Measurements from ENCODE around the gene TSPAN3.
A peak's percentile ranks its signal among the peaks of the same experiment; 100 is the strongest.

TSPAN3 gene

DNA sequence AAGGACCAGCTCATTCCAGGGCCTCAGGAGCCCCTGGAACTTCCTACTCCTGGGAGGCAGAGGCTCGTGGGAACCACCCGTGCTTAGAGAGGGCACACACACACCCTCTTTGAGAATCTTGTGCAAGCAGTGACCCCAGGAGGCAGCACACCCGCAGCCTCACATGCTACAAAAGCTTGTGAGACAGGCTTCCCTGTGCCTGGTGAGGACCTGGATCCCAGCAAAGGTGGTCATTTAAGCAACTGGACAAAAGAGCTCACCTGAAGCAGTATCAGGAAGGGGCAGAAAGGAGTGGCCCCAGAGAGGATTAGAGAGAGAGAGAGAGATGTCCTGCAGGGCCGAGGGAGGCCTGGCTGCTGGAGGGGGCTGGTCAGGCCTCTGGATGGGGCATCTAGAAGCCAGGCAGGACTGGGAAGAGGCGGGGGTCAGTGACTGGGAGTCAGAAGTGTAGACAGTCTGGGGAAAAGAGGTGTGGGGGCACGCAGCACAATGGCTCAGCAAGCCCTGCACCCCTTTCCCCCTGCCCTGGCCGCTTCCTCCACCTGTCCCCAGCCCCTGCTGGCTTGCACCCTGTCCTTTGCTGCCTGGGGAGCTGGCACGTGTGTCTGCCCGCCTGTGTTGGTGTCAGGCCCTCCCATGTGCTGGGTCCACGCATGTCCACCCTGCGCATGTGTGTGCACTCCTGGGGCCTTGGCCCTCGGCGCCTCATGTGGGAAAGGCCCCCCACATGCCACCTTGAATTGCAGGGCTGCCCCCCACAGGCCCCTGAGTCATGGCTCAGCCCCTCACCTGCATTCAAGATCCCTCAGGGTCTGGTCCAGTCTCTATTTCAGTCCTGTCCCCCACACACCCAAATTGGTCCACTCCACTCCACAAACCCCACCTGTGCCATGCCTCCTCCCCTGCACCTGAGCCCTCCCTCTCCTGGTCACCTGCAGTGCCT lies 36.9 kb downstream of the TSPAN3 start:
- peak; percentile 65 for DNase-seq (ENCODE audit: low spot score)

DNA sequence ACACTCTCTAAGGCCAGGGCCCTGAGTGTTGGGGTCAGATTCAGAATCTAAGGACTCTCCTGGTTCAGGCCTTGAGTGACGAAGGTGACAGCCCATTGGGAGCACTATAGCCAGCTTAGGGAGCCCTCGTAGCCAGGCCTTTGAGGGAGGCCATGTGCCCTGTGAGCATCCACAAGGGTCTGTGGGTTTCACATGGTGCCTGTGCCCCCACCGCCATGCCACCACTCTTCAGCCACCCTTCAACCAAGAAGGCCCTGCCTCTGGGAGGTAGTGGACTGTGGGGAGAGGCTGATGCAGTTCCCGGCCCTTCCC lies 37.5 kb downstream of the TSPAN3 start:
- DNase-seq (ENCODE audit: low spot score), result peak; percentile 51

DNA sequence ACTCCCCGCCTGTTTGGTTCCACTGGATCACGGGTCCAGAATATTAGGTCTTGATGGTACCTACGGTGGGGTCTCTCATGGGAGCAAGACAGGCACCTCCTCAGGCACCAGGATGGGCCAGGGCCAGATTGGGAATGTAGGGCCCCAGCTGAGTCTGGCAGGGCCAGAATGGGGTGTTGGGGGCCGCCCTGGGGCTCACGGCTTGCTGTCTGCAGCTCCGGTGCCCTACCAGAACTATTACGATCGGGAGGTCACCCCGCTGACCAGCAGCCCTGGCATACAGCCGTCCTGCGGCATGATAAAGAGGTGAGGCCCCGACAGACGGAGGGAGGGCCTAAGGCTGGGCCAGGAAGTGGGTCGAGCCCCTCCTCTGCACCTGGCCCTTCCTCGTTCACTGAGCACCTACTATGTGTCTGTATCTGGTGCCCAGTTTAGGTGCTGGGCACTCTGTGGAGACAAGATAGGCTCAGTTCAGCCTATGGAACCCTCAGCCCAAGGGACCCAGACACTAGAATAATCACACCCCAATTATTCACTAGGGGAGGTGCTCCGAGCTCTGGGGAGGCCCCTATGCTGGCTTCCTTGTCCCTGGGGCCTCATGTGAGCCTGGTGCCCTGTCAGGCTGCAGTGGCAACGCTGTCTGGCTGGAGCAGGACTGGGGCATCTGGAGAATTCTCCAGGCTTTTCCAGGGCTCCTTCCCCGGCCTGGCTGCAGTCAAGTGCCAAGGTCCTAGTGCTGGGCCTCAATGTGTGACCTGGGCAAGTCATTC lies 38.1 kb downstream of the TSPAN3 start:
- DNase-seq (ENCODE audit: low spot score), result peak; percentile 63

DNA sequence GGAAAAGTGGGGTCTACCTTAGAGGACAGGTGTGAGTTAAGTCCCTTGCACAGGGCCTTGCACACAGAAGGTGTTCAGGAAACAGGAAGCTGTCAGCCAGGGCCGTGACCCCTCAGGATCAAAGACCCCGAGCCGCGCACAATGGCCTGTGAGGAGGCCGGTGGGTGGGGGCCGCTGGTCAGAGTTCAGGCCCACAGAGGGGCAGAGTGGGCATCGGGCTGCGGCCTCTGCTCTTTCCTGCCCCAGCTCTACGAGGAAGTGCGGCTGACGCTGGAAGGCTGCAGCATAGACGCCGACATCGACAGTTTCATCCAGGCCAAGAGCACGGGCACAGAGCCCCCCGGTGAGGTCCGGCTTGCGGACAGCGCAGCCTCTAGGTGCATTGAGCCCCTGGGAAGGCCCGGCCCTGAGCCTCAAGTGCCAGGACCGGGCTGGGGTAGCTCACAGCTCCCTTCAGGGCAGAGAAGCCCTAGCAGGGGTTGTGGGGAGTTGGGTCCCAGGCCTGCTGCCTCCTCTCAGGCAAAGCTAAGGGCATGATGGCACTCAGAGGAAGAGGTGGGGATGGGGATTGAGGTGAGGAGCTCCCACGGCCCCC lies 38.8 kb downstream of the TSPAN3 start:
- peak; percentile 55 for DNase-seq (ENCODE audit: low spot score)

DNA sequence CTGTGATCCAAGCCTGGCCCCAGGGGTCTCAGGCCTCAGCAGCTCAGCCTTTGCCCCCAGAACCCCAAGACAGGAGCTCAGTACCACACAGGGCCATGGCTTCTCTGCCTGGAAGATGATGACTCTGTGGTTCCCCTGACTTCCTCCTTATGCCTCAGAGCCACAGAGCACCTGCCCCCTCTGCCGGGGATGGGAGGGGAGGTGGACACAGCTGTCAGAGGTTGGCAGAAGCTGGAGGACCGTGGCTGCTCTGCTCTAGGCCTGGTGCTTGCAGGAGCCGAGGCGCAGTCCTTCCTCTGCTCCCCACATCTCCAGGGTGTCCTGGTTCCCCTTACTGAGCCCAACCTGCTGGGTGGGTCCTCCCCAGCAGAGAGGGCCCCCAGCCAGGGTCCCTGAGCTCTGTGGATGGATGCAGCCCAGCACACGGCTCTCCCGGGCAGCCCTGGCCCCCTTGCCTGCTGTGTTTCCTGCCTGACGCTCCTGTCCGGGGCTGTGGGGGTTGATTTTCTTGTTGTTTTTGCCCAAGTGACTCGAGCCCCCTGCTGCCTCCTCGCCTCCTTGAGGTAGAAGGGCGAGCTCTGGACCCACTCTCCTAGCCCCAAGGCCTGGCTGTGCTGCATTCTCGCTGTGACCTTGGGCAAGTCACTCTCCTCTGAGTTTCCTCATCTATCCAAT lies 39.4 kb downstream of the TSPAN3 start:
- peak; percentile 71 for DNase-seq (ENCODE audit: low spot score)

DNA sequence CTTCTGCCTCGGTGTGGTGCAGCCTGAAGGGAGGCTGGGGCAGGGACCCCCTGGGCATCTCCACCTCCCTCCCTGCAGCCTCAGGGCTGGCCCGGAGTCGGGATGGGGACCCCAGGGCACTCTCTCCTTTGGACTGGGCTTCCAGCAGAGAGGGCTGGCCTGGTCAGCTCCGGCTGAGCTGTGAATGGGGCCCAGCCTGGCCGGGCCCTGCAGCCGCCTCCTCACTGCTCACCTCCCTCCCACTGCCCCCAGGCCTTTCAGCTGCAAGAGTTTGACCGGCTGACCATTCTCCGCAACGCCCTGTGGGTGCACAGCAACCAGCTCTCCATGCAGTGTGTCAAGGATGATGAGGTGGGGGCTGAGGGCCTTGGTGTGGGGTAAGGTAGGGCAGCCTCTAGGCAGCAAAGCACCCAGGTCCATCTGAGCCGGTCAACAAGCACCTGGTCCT lies 40.0 kb downstream of the TSPAN3 start:
- peak; percentile 60 for DNase-seq (ENCODE audit: low spot score)

DNA sequence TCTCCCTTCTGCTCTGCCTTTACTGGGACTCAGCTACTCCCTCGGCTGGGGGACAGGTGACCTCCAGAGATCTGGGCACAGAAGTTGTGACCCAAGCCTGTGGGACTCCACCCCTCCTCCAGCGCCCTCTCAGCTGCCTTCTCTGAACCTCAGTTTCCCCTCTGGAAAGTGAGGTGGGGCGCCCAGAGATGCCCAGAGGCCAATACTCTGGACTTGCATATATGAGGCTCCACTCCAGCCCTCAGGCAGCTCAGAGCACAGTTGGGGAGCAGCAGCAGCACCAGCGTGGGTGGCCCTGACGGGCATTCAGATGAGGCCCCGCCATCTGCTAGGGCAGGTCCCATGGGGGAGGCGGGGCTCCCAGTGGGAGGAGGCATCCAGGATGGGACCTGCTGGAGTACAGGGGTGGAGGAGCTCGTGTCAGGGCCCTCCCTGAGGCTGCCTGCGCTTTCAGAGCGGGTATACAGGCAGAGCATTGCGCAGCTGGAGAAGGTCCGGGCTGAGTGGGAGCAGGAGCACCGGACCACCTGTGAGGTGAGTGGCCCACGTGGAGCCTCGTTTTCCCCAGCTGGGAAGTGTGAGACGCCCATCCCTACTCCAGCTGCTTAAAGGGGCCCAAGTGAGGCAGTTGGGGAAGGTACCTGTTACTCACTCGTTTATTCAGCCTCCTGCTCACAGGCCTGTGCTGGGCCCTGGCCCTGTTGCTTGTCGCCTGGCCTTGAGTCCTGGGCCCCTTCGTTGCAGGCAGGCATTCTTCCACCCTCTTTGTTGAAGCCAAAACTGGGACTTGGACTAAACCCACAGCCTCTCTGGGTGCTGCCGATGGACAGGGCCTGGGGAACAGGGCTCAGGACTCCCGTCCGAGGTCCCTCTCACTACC lies 40.6 kb downstream of the TSPAN3 start:
- peak; percentile 64 for DNase-seq (ENCODE audit: low spot score)

DNA sequence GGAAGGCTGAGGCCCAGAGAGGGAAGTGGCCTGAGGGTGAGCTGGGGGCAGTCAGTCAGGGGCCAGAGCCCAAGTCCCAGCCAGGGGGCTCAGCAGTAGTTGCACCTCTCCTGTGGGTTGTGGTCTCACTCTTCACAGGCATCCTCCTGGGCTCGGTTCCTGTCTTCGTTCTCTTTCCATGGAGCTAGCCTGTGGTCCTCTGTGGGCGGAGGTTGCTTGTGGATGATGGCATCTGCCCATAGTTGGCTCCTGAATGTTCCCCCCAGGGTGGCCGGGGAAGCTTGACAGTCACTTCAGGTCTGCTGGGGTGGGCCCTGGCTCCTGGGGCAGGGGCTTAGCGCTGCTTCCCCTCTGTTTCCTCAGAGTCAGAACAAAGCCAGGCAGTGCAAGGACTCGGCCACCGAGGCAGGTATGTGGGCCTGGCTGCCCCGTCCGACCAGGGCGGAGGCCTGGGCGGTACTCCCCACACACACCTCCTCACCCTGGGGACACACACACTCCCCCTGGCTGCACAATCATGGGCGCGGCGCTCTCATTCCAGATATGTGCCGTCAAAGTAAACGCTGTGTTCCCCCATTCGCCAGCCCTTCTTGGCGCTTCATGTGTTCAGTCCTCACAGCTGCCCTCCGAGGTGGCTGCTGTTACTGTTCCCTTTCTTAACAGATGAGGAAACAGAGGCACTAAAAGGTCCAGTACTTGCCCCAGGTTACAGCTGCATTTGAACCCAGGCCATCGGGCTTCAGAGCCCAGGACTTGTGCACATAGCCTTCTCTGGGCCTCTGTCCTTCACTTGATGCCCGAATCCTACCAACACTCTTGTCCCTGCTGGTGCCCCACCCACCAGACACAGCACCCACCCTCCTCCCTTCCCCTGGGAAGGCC lies 41.5 kb downstream of the TSPAN3 start:
- DNase-seq (ENCODE audit: low spot score), result peak; percentile 63

DNA sequence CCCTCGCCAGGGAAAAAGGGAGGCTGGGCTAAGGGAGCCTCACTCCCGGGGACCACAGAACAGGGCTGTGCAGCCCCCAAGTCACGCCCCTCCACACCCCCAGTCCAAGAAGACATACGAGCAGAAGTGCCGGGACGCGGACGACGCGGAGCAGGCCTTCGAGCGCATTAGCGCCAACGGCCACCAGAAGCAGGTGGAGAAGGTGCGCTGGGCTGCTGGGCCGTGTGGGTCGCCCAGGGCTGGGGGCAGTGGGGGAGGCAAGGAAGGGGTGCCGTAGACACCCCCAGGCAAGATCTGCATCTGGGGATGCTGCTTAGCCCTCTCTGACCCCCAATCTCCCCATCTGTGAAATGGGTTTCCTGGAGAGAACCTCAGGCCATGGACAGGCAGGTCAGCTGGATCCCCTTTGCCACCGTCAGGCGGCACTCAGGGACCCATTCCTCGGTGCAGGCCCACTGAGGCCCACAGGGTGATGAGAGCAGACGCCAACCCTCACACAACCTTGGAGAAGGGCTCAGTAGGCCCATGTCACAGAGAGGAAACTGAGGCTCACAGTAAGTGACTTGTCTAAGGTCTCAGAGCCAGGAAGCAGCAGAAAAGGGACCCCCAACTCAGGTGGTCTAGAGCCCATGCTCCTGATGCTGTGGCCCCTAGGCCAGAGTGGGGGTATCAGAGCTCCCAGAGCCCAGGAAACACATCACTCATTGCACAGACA lies 42.3 kb downstream of the TSPAN3 start:
- peak; percentile 38 for DNase-seq (ENCODE audit: low spot score)

DNA sequence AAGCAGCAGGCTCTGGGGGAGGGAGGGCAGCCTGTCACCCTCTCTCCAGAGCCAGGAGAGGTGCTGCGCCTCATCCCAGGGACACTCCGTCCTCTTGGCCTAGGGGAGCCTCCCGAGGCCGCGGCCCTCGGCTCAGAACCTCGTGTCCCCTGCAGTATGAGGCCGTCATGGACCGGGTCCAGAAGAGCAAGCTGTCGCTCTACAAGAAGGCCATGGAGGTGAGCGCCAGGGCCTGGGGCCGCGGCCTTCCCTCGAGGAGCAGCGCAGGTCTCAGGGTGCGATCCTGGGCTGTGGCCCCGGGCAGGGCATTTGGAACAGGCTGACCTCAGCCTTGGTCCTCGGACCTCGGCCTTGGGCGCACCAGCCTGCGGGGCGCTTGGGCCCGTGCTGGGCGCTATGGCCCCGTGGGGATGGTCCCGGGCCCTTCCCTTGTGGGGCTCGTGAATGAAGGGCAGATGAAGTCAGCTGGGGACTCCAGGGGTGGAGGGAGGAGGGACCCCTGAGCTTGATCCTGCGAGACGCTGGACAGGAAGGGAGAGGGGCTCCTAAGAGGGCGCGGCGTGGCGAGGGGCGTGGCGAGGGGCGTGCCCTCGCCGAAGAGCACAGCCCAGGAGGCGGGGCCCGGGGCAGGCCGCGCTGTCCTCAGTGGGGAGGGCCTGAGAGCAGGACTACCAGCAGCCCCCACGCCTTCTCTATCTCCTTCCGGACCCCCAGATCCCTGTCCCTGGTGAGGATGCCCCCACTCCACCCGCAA lies 43.0 kb downstream of the TSPAN3 start:
- peak; percentile 66 for DNase-seq (ENCODE audit: low spot score)

DNA sequence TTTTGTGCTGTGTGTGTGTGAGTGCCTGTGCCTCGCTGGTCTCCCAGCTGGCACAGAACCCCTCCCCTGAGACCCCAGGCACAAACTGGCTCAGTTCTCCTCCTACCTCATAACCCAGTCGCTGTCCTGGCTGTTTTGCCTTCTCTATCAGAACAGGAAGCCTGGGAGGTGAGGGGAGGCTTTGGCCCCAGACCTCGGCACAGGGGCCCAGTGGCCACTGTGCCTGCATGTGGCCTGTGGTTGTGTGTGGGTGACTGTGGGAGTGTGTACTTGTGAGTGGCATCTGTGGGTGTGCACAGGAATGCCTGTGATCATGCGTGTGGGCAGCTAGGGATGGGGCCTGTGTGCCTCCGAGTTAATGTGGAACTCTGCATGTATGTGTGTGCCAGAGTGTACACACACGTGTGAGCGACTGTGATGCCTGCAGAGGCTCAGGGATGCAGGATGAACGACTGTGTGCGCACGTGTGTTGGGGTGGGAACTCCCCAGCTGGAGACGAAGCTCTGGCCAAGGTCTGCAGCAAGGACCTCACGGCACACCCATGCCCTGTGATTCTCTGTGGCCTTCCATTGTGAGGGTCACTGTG lies 43.7 kb downstream of the TSPAN3 start:
- DNase-seq (ENCODE audit: low spot score), result peak; percentile 51

DNA sequence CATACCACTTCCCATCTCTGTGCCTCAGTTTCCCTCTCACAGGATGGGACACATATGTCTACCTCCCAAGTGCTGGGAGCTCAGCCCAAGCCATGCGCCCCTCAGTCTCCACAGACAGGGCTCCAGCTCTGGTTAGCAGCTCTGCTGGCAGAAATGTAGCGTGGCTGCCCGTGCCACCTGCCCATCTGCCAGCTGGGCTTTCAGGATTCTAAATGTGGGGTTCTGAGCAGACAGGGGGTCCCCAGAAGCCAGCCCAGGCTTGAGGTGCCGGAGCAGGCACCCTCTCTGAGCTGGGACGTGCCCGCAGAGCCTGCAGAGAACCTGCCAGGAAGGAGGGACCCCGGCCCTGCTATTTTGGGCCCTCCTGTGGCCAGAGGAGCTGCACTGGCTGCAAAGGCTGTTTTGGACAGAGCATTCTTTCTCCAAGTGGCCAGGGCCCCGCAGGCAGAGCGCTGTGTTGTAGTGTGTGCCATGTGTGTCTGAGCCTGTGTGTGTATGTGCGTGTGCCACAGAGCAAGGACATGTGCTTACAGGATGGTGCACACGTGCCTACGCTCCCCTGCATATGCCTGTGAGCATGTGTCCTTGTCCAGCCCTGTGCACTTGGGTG lies 44.3 kb downstream of the TSPAN3 start:
- DNase-seq (ENCODE audit: low spot score), result peak; percentile 45

DNA sequence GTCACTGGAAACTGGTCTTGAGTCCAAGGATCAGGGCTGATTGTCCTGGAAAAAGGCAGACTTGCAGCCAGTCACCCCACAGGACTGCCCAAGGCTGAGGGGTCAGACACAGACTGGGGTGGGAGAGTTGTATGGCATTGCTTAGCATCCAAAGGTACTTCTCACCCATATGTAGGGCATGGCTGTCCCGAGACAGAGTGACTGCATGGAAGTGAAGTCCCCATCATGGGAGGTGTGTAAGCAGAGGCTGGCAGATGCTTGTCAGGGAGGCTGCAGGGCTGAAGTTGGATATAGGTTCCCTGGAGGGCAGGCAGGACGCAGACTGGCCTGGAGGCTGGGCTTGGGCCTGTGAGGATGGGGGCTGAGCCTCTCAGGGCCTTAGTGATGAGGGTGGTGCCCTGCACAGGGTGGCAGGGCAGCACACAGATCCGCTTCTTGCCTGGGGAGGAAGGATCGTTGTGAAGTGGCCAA lies 44.9 kb downstream of the TSPAN3 start:
- peak; percentile 63 for DNase-seq (ENCODE audit: low spot score)

DNA sequence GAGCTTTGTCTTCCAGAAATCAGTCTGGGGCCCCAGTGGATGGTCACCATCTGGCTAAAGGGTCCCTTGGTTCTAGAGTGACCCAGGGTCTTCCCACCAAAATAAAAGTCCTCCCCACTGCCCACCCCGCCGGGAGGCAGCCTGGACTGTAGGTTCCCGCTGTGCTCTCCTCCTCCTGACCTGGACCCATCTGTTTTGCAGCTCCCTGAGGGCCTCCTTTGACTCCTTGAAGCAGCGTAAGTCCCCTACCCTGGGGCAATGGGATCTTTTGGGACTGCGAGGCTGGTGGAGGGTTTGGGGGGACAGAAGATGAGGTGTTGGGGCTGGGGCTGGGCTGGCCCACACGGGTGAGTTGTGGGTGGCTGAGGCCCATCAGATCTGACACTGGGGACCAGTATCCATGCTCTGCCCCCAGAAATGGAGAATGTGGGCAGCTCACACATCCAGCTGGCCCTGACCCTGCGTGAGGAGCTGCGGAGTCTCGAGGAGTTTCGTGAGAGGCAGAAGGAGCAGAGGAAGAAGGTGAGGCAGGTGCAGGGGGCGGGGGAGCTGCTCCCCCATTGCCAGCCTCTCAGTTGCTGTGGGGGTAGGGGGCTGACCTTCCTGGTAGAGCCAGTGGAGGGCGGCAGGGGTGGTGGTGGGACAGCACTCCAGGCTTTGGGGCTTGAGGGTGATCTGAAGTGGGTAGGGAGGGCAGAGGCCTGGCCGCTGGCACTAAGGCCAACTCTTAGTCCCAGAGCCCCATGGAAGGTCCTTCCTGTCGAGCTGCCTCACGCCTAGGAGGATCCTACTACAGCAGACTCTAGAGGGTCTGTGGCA lies 45.6 kb downstream of the TSPAN3 start:
- peak; percentile 55 for DNase-seq (ENCODE audit: low spot score)

DNA sequence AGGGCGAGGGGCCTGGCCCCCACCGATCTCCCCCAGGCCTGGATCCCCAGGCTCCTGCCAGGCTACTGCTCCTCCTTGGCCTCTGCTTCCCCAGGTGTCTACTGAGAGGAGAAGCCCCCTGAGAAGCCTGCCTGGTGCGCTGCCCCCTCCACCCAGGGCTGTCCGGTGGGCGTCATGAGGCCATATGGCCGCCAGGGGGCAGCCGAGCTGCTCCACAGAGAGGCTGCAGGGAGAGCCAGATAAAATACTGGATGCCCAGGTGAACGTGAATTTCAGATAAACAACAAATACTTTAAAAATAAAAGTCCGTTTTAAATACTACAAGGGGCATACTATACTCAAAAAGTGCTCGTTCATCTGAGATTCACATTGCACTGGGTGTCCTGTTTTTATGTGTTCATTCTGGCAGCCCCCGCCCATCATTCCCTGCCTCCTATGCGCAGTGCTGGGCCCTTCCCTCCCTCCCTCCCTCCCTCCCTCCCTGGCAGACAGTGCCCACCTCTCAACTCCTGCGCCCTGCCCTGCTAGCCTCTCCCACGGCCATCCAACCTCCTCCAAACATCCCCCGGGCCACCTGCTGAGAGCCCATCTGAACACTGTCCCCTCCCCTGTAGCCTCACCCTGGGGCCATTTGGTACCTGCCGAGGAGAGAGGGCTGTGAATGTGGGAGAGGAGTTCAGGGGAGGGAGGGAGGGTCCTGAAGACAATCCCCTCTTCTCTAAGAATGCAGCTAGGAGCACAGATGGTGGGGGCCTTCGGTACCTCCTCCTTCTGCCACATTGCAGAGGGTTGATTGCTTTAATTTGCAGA lies 46.4 kb downstream of the TSPAN3 start:
- DNase-seq (ENCODE audit: low spot score), result peak; percentile 31
